AG10803 (cell line): ENCODE results near the gene PLA2G7.
"Not testable (repeated sequence)": the region's sequence is repeated elsewhere in the genome, so short reads cannot be mapped to it uniquely, and the experiment has no call there.

Experiments used
- DNase-seq: peaks from one replicate; pipeline ENCODE4 v3.0.0; 2010; ENCODE audit warnings: low read depth
- H3K4me3 ChIP-seq: 2 replicates; pipeline ENCODE4 v1.5.1; 2011; ENCODE audit warnings: mild to moderate bottlenecking, low read length, control low read depth
- TF ChIP-seq, protein P1 (sequence below): conservative IDR thresholded peaks from 2 replicates; pipeline ENCODE4 v1.5.1; 2011; ENCODE audit warnings: mild to moderate bottlenecking, low read length, control low read depth, inconsistent platforms

PLA2G7 gene

DNA sequence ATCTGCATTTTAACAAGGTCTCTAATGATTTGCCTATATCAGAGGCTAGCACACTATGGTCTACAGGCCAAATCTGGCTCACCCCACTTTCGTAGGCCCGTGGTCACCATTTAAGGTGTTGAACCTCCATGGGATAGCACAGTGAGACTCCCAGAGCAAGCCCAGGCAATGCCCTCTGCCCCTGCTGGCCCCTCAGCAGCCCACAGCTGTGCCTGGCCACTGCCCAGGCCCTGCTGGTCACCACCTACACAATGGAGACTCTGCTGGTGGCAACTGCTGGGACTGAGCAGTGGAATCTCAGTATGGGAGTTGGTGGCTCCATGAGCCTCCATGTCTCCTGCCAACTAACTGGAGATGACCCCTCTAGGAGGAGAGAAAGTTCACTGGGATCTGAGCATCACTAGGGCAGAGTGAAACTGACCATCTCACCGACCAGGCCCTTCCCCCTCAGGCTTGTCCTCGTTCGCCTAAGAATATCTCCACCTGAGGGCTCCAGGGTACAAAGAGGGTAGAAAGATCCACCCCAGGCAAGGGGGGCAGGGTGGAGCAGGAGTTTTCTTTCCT, 13.8 kb upstream of the PLA2G7 start:
- no peak for DNase-seq
- H3K4me3 ChIP-seq = no peak overlapping the region
- TF ChIP-seq, protein P1, sequence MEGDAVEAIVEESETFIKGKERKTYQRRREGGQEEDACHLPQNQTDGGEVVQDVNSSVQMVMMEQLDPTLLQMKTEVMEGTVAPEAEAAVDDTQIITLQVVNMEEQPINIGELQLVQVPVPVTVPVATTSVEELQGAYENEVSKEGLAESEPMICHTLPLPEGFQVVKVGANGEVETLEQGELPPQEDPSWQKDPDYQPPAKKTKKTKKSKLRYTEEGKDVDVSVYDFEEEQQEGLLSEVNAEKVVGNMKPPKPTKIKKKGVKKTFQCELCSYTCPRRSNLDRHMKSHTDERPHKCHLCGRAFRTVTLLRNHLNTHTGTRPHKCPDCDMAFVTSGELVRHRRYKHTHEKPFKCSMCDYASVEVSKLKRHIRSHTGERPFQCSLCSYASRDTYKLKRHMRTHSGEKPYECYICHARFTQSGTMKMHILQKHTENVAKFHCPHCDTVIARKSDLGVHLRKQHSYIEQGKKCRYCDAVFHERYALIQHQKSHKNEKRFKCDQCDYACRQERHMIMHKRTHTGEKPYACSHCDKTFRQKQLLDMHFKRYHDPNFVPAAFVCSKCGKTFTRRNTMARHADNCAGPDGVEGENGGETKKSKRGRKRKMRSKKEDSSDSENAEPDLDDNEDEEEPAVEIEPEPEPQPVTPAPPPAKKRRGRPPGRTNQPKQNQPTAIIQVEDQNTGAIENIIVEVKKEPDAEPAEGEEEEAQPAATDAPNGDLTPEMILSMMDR = no peak

DNA sequence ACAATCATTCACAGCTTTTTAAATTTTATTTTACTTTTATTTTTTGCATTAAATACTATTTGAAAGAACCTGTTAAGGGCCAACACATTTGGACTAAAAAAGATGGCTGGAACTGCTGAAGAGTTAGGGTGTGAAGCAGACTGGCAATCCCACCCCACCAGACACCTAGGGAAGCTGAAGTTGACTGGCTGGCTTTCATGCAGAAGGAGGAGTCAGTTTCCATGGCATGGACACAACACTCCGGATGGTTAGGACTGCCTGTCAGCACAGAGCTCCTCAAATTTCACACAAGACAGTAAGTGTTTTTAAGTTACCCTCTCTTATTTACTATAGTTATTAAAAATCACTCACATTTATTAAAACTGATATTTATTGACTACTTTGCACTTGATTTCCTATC, 11.5 kb upstream of the PLA2G7 start, which contains the start of gene ANKRD66:
TSS of gene ANKRD66 (plus strand) at position 238 of the 400 bp plus-strand sequence. CDS start 5,016 bp downstream, outside the sequence.
- no peak within 1 kb of the TSS for H3K4me3 ChIP-seq
- DNase-seq = no peak
- TF ChIP-seq, protein P1 = no peak

DNA sequence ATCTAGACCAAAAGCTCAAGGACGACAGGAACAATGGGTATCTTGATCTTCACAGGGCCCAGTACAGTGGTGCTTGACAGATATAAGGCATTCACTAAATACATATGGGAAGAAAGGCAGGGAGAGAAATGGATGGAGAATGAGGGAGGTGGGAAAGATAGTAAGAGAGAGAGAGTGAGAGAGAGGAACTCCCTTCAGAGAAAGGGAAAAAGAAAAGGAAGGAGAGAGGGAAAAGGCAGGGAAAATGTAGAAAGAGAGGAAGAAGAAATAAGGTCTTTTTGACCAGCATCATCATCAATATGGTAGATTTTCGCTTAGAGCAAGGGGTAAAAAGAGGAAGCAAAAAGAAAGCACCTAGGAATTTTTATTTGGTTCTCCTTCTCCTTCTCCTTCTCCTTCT, 10.8 kb upstream of the PLA2G7 start:
- no peak overlapping the region for H3K4me3 ChIP-seq
- DNase-seq = no peak
- TF ChIP-seq, protein P1 = no peak

- not testable (repeated sequence) for H3K4me3 ChIP-seq, DNase-seq
Observed at GRCh38 chr6:46744159-46744725, 9.1 kb upstream of the PLA2G7 start.

- no peak for DNase-seq
- TF ChIP-seq, protein P1 = no peak
- H3K4me3 ChIP-seq = no peak overlapping the region
Observed at GRCh38 chr6:46743425-46744158, 8.4 kb upstream of the PLA2G7 start.

DNA sequence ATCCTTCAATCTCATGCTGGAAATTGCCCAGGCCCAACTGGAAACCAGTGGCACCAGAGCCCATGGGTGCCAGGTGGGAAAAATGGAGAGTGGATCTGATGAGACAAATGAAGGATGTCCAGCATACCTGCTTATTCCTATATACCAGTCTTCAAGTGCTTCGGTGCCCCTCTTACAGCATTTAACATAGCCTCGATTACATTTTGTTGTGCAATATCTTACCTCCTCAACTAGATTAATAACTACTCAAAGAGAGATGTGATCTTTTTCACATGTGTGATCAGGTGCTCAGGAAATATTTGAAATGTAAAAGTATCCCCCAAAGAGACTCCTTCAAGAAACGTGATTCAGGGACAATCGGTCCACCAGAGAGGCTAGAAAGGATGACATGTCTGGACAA, 6.7 kb upstream of the PLA2G7 start:
- no peak overlapping the region for H3K4me3 ChIP-seq
- TF ChIP-seq, protein P1 = no peak
- DNase-seq = no peak

DNA sequence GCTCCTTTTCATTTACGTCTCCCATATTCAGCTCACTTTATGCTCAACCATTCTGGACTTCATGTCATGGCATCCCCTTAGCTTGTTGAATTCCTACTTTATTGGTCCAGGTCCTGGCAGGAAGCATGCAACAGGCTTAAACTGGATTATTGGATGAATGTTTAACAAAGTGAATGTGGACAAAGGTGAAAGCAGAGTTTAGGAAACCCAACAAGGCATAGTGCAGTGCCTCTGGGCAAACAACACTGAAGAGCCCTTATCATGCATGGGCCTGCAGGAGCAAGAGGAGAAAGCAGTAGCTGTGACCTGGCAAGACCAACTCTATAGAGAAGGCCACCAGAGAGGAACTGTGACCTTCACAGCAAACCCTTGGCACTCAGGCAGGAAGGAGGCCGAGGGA, 6.3 kb upstream of the PLA2G7 start:
- H3K4me3 ChIP-seq = no peak overlapping the region
- DNase-seq = no peak
- TF ChIP-seq, protein P1 = no peak
